NCI-H1694 (cell line): ENCODE data around the gene PKD1.

ENCODE experiments used
- DNase-seq: peaks from one replicate; lab custom pipeline; 2025; lab: John Stamatoyannopoulos, UW

The PKD1 gene

GRCh38 chr16:2046893-2047329 is 88.8 kb downstream of the PKD1 start:
- DNase-seq: no peak

- no peak for DNase-seq
Observed at GRCh38 chr16:2045965-2046892, 89.5 kb downstream of the PKD1 start.

- DNase-seq: no peak
Observed at GRCh38 chr16:2044541-2044940, 91.2 kb downstream of the PKD1 start.

GRCh38 chr16:2043667-2044451 is 91.8 kb downstream of the PKD1 start:
- DNase-seq: no peak

GRCh38 chr16:2042986-2043666 is 92.6 kb downstream of the PKD1 start:
- no peak for DNase-seq

GRCh38 chr16:2042171-2042985 is 93.3 kb downstream of the PKD1 start:
- DNase-seq: no peak

GRCh38 chr16:2040787-2041522 is 94.7 kb downstream of the PKD1 start:
- no peak for DNase-seq

GRCh38 chr16:2040041-2040786 is 95.5 kb downstream of the PKD1 start:
- no peak for DNase-seq

- no peak for DNase-seq
Observed at GRCh38 chr16:2039274-2040031, 96.2 kb downstream of the PKD1 start.
